GM11168 (cell line): Measurements from ENCODE around the gene ZNF770.
"Not testable (repeated sequence)": the region's sequence is repeated elsewhere in the genome, so short reads cannot be mapped to it uniquely, and the experiment has no call there.

ENCODE experiments used
- in situ Hi-C: fragments of 300-500 bp; cut with MboI; formaldehyde crosslinking; loops from one replicate; pipeline ENCODE4 v1.12.0; 2022; ENCODE audit warnings: low sequenced_read_pairs; ENCODE audit not compliant: unreplicated experiment

The ZNF770 gene

DNA sequence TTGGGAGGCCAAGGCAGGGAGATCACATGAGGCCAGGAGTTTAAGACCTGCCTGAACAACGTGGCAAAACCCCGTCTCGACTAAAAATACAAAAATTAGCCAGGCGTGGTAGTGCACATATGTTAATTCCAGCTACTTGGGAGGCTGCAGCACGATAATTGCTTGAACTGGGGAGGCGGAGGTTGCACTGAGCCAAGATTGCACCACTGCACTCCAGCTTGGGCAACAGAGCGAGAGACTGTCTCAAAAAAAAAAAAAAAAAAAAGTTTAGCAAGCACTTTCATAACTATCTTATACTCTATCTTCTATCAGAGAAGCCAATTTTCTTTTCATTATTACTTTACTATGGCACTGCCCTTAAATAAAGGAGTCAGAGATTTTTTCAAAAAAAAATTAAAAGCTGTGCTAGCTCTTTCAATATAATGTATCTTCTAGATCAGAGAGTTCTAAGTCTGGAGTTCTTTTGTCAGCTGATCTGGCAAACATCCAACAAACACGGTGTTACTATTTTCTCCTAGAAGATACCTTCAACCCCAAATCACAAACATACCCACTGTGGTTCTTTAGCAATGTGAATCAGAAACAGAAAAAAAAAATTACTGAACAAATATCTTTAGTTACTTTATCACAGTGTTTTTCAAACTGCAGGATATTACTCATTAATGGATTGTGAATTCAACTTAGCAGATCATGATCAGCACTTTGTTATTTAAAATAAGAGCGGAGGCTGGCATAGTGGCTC, 3.0 kb downstream of the ZNF770 start:
- in situ Hi-C loops: no loop called here

DNA sequence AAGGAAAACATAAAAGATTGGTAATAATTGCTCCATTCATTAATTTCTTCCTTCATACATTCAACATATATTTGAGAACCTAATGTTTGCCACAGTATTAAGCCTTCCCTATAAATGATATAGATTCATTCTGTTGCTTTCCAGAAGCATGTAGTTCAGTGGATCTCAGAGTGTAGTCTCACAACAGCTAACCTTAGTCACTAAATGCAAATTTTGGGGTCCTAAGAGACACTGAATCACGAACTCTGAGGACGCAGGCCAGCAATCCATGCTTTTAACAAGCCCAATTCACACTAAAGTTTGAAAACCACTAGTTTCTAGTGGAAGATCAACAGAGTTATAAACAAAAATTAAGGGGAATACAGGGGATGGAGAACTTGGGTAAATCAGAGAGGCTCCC, 11.3 kb downstream of the ZNF770 start:
- in situ Hi-C loops: no loop called here

- in situ Hi-C loops: no loop called here
These were observed 12.0 kb downstream of the ZNF770 start for GRCh38 chr15:34976073-34976472.

DNA sequence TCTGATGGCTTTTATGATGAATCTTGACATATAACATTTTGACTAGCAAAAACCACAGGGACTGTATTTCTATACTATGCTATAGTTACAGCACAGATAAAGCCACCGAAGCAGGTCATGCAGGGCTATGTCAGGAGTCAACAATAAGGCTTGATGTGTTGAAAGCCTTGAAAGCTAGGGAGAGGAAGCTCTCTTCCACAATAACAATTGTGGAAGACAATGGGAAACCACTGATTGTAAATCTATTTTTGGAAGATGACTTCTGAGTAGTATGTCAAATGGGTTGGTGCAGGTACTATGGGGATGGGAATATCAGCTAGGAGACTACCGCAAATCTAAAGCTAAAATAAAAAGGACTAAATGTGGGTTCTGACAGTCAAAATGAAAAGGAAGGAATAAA, 14.6 kb downstream of the ZNF770 start:
- in situ Hi-C loops: no loop called here

- in situ Hi-C loops: not testable (repeated sequence)
These were observed 17.9 kb downstream of the ZNF770 start for GRCh38 chr15:34970098-34970643.

- in situ Hi-C loops: no loop called here
These were observed 18.6 kb downstream of the ZNF770 start, which contains the start of gene AQR for GRCh38 chr15:34969340-34970097. Gene AQR (minus strand): TSS chr15:34969742. CDS start chr15:34969613, 129 bp downstream.

GRCh38 chr15:34964277-34964676, 23.8 kb downstream of the ZNF770 start:
- in situ Hi-C loops: no loop called here

DNA sequence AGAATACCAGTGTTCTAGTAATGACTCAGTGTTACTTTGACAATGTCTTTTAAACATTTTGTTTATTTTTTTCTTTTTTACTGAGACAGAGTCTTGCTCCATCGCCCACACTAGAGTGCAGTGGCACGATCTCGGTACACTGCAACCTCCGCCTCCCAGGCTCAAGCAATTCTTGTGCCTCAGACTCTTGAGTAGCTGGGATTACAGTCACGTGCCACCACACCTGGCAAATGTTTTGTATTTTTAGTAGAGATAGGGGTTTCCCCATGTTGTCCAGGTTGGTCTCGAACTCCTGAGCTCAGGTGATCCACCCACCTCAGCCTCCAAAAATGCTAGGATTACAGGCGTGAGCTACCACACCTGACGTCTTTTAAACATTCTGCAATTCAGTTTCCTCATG, 34.2 kb downstream of the ZNF770 start:
- in situ Hi-C loops: no loop called here

DNA sequence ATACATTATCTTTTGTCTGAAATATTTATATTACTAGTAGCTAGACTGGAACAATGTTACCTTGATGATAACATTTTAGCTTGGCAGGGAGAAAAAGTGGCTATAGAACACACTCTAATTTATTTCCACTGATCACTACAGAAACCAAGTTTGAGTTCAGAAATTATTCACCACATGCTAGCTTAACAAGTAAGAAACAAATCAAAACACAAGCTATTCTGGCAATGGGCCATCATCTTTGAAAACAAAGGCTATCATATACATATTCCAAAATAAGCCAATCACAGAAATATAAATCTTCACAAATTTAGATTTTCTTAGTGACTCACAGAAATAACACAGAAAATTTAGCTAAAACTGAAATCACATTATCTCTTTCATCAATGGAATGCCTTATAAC, 35.6 kb downstream of the ZNF770 start:
- in situ Hi-C loops: no loop called here

- in situ Hi-C loops: no loop called here
These were observed 36.1 kb downstream of the ZNF770 start for GRCh38 chr15:34951993-34952392.

GRCh38 chr15:34944936-34945335, 43.2 kb downstream of the ZNF770 start:
- in situ Hi-C loops: no loop called here

- in situ Hi-C loops: no loop called here
These were observed 44.4 kb downstream of the ZNF770 start for GRCh38 chr15:34943711-34944110.

- in situ Hi-C loops: not testable (repeated sequence)
These were observed 44.8 kb downstream of the ZNF770 start for GRCh38 chr15:34943264-34943663.

DNA sequence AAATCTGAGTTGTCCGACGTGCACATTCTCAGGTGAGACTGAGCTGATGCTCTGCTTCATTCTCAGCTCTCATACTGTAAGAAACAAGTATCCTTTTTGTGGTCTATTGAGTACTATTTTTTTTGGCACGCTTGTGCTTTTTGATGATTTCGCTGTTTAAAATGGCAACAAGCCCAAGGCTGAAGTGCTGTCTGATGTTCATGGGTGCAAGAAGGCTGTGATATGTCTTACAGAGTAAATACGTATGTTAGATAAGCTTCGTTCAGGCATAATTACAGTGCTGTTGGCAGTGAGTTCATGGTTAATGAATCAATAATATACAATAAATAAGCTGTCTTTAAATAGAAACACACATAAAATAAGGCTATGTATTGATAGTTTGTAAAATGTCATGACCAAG, 45.7 kb downstream of the ZNF770 start:
- in situ Hi-C loops: no loop called here

- in situ Hi-C loops: no loop called here
These were observed 46.3 kb downstream of the ZNF770 start for GRCh38 chr15:34941831-34942230.

- in situ Hi-C loops: no loop called here
These were observed 46.8 kb downstream of the ZNF770 start for GRCh38 chr15:34941185-34941698.

GRCh38 chr15:34933432-34933975, 54.6 kb downstream of the ZNF770 start:
- in situ Hi-C loops: no loop called here

- in situ Hi-C loops: not testable (repeated sequence)
These were observed 59.7 kb downstream of the ZNF770 start for GRCh38 chr15:34928349-34928748.
